ENCODE results near the gene ANKRD40CL. TPM values are rescaled to one million over a fixed set of nuclear protein-coding genes. Genes with fewer than 3 reads are reported as not detected.

Gene ANKRD40CL
- total RNA-seq: not detected
- not detected for polyA plus RNA-seq (2013, experiment 1 of 2)
- not detected for polyA plus RNA-seq (2013, experiment 2 of 2)
- total RNA-seq: 0 to 0.08 (median 0) reads per million in 172 experiments

- no peaks in the 10 kb centered on the region for H3K9me3 ChIP-seq (ENCODE audit: control insufficient read depth in 1 of 2, insufficient read depth in 1 of 2, low read length in 2 of 2)
- Mint-ChIP-seq H3K36me3 (ENCODE audit: low read depth) (no peaks in the 10 kb centered on the region), H3K4me3 (no peak within 1 kb of the TSS), H3K27ac (no peak within 1 kb of the TSS), H3K4me1 (ENCODE audit: low read depth) (peaks cover 29% of the 10 kb centered on the region), H3K27me3 (no peaks in the 10 kb centered on the region), H3K9me3 (no peaks in the 10 kb centered on the region)
- no peak for TF ChIP-seq CTCF (IDR thresholded peaks at IDR 0.05)
- no peak within 1 kb of the TSS for H3K27ac ChIP-seq (ENCODE audit: low read depth in 1 of 2, low read length in 2 of 2)
- DNase-seq: no peak
- ChIA-PET POLR2A (no interaction called here), CTCF (interaction anchor here (3.0 kb wide), 1 partner anchor 16 kb away, joined by 9 read pairs; no protein-coding TSS in a partner anchor)
- no peak for ATAC-seq (ENCODE audit: poor library complexity)
- H3K4me1 ChIP-seq (ENCODE audit: insufficient read depth, low read length): peaks cover 3% of the 10 kb centered on the region
- H3K27me3 ChIP-seq (ENCODE audit: control insufficient read depth in 1 of 2, insufficient read depth in 2 of 2, low read length in 2 of 2): no peaks in the 10 kb centered on the region
- H3K4me3 ChIP-seq (ENCODE audit: low read length): no peak within 1 kb of the TSS
- H3K36me3 ChIP-seq (ENCODE audit: insufficient read depth, low read length): no peaks in the 10 kb centered on the region
- intact Hi-C loops (cut with DNase I, micrococcal nuclease): no loop called here
Observed at GRCh38 chr17:50767446-50767845, at the start of gene ANKRD40CL. Gene ANKRD40CL, minus strand, starts transcription at chr17:50767518. Its CDS starts 605 bp downstream, at chr17:50766913.

- ChIA-PET CTCF (no interaction called here), POLR2A (no interaction called here)
- Mint-ChIP-seq H3K36me3 (ENCODE audit: low read depth) (no peaks in the 10 kb centered on the region), H3K4me3 (no peak overlapping the region), H3K9me3 (no peaks in the 10 kb centered on the region), H3K4me1 (ENCODE audit: low read depth) (no peaks in the 10 kb centered on the region), H3K27ac (no peak overlapping the region), H3K27me3 (peaks cover 20% of the 10 kb centered on the region)
- Histone ChIP-seq H3K36me3 (ENCODE audit: insufficient read depth, low read length) (no peaks in the 10 kb centered on the region), H3K4me3 (ENCODE audit: low read length) (no peak overlapping the region), H3K9me3 (ENCODE audit: control insufficient read depth in 1 of 2, insufficient read depth in 1 of 2, low read length in 2 of 2) (peaks cover 0 to 3% of the 10 kb centered on the region in 2 experiments), H3K27me3 (ENCODE audit: control insufficient read depth in 1 of 2, insufficient read depth in 2 of 2, low read length in 2 of 2) (peaks cover 4 to 6% of the 10 kb centered on the region in 2 experiments), H3K27ac (ENCODE audit: low read depth in 1 of 2, low read length in 2 of 2) (no peak overlapping the region), H3K4me1 (ENCODE audit: insufficient read depth, low read length) (peaks cover 8% of the 10 kb centered on the region)
- DNase-seq (no peak), ATAC-seq (ENCODE audit: poor library complexity) (no peak)
- intact Hi-C loops (cut with DNase I, micrococcal nuclease): no loop called here
- no peak for TF ChIP-seq CTCF (IDR thresholded peaks at IDR 0.05)
Observed at GRCh38 chr17:50816271-50816670, 49.0 kb upstream of the ANKRD40CL start.

GRCh38 chr17:50815400-50815799 is 48.1 kb upstream of the ANKRD40CL start:
- ChIA-PET CTCF (no interaction called here), POLR2A (no interaction called here)
- Histone ChIP-seq H3K4me3 (ENCODE audit: low read length) (no peak overlapping the region), H3K27ac (ENCODE audit: low read depth in 1 of 2, low read length in 2 of 2) (no peak overlapping the region), H3K9me3 (ENCODE audit: control insufficient read depth in 1 of 2, insufficient read depth in 1 of 2, low read length in 2 of 2) (peaks cover 0 to 3% of the 10 kb centered on the region in 2 experiments), H3K27me3 (ENCODE audit: control insufficient read depth in 1 of 2, insufficient read depth in 2 of 2, low read length in 2 of 2) (peaks cover 4 to 6% of the 10 kb centered on the region in 2 experiments), H3K36me3 (ENCODE audit: insufficient read depth, low read length) (no peaks in the 10 kb centered on the region), H3K4me1 (ENCODE audit: insufficient read depth, low read length) (peaks cover 8% of the 10 kb centered on the region)
- H3K36me3 Mint-ChIP-seq (ENCODE audit: low read depth): no peaks in the 10 kb centered on the region
- H3K27me3 Mint-ChIP-seq: peaks cover 20% of the 10 kb centered on the region
- H3K4me1 Mint-ChIP-seq (ENCODE audit: low read depth): no peaks in the 10 kb centered on the region
- ATAC-seq (ENCODE audit: poor library complexity) (no peak), DNase-seq (no peak)
- H3K9me3 Mint-ChIP-seq: no peaks in the 10 kb centered on the region
- H3K4me3 Mint-ChIP-seq: no peak overlapping the region
- no peak overlapping the region for H3K27ac Mint-ChIP-seq
- intact Hi-C loops (cut with DNase I, micrococcal nuclease): no loop called here
- no peak for TF ChIP-seq CTCF (IDR thresholded peaks at IDR 0.05)
